Ammon's horn (tissue), 1 donor: ENCODE measurements around the gene LRRC56.
A peak's percentile ranks its signal among the peaks of the same experiment; 100 is the strongest.

Source experiments
- DNase-seq: peaks from one replicate; pipeline ENCODE4 v3.0.0-alpha.2; 2016; ENCODE audit warnings: low spot score

The LRRC56 gene

GRCh38 chr11:540583-541432 lies 3.5 kb downstream of the LRRC56 start:
- no peak for DNase-seq

DNA sequence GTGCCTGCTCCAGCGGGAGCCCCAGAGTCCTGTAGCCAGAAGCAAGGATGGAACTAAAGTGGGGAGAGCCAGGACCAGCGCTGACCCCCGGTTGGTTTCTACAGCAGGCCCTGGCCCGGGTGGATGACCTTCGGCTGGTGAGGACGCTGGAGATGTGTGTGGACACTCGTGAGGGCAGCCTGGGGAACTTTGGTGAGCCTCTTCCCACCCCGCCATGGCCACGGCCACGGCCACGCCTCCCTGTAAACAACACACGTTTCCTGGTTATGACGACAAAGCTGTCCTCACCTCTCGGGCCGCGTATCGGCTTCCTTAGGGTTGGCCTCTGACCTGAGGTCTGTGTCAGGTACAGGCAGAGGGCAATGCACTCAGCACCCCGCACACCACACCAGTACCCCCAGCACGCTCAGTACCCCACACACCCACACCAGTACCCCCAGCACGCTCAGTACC lies 4.1 kb downstream of the LRRC56 start:
- no peak for DNase-seq

DNA sequence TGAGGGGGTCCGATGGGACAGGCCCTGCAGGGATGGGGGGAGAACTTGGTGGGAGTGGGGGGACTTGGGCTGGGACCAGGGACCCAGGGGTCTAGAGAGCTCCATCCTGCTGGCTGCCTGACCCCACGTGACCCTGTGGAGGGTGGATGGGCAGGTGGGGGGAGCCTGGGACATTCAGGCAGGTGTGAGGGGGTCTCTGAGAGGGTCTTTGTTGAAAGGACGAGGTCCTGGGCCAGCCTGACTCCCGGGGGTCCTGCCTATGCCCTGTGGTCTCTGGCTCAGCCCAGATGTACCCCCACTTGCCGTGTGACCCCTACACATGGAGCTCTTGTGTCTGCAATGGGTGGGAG lies 7.5 kb downstream of the LRRC56 start:
- DNase-seq, result no peak

GRCh38 chr11:545171-545570 lies 7.8 kb downstream of the LRRC56 start:
- DNase-seq, result no peak

DNA sequence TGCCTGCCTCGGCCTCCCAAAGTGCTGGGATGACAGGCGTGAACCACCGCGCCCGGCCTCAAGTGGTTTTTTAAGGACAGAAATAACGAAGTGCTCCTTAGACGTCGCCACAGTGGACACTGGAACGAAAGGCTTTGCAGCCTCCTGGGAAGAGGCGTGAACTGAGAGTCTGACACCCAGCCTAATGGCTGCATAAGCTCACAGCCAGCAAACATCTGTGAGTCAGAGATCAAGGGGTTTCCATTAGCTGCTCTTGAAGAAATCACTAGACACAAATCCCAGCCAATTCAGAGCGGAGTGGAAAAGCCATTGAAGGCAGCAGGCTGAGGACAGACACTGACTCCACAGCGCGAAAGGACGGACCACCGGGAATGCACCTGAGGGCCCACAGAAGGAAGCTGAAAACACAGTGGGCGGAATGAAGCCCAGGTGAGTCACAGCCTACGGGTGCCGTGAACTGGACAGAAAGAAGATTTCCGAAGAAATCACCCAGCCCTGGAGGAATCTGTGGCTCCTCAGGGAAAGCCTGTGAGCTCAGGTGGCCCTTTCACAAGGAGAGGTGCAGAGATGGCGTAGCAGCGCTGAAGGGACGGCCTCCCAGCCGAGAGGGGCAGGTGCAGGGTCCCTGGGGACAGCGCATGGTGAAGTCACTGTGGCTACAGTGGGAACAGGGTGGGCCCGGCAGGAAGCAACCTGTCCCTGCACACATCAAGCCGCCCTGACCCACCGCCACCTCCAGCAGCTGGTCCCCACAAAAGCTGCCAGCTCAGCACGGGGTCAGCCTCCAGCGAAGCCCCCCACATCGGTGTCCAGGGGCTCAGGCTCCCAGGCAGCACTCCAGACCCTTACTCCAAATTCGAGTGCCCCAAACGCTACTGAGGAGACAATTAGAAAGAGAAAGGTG lies 11.6 kb downstream of the LRRC56 start:
- DNase-seq, result no peak

DNA sequence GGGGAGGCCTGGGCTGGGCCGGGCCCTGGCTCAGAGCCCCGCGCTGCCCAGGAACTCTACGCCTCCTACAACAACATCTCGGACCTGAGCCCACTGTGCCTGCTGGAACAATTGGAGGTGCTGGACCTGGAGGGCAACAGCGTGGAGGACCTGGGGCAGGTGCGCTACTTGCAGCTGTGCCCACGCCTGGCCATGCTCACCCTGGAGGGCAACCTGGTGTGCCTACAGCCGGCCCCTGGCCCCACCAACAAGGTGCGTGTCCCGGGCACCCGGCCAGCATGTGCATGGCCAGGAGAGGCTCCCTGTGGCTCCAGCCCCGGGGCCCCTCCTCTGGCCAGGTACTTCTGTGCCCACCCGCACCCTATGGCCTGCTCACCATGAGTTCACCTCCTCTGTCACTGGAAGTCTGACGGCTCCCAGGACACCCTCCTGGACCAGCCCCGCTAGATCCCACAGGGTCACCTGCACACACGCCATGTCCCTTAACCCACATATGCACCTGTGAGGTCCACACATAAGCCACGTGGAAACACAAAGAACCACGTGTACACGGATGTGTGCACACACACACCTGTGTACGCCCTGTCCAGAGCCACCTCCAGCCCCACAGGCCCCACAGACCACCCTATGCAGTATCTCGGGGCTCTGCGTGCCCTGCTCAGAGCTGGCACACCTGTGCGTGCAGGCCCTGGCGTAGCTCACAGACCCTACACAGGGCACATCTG lies 12.9 kb downstream of the LRRC56 start:
- DNase-seq, result no peak

DNA sequence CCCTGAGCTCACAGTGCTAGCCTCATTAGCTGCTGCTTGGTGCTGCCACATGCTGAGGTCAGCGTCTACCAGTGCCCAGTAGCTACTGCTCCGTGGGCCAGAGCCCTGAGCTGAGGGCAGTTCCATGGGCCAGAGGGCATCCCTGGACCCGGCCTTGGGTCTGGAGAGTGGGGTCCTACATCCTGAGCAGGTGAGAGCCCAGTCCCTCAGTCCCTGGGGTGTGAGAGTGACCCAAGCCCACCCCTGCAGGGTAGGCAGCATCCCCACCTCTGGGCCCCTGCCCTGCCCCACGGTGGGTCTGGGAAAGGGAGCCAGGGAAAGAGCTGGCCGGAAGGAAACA lies 13.4 kb downstream of the LRRC56 start:
- DNase-seq, result no peak

DNA sequence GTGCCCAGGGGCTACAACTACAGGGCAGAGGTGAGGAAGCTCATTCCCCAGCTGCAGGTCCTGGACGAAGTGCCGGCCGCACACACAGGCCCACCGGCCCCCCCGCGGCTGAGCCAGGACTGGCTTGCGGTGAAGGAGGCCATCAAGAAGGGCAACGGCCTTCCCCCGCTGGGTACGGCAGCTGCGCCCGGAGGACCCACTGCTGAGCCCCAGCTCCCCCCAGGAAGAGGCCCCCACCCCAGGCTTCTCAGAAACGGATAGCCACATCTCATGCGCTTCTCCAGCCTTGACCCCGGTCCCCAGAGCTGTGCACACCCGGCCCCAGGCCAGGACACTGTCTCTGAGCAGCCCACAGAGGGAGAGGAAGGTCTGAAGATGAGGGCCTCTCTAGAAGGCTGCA lies 13.8 kb downstream of the LRRC56 start:
- no peak for DNase-seq

- no peak for DNase-seq
Observed at GRCh38 chr11:551596-551995, 14.3 kb downstream of the LRRC56 start.

DNA sequence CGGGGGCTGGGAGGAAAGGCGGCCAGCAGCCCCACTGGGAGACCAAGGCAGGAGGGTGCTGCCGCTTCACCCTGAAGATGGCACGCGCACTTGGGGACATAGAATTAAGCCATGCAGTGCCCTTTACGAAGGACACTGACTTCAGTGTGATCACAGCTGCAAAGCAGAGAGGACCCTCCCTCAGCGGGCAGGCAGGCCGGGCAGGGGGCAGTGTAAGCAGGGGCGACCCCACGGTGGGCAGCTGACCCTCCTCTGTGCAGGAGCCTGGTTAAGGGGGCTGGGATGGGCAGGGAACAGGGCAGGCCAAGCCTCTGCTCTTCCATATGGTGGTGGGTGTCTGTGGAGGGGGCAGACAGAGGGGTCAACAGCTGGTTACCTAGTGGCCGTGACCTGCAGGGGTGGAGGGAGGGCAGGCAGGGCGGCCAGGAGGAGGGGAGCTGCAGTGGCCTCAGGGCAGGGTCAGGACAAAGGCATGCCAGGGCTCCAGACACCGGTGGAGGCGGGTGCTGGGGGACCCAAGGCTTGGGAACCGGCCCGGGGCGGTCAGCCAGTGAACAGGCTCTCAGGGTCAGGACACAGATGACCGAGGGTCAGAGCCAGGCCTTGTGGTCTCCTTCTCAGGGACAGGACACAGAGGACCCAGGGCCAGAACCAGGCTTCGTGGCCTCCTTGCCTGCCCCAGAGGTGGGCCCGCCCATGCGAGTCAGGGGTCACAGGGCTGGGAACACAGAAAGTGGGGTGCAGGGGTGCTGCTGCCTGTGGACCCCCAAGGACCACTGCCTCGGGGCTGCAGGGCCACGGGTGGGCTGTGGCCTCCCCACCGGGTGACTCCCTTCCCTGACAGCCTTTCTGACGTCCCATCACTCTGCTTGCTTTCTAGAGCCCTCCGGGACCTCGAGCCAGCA lies 16.0 kb downstream of the LRRC56 start:
- DNase-seq, result no peak

DNA sequence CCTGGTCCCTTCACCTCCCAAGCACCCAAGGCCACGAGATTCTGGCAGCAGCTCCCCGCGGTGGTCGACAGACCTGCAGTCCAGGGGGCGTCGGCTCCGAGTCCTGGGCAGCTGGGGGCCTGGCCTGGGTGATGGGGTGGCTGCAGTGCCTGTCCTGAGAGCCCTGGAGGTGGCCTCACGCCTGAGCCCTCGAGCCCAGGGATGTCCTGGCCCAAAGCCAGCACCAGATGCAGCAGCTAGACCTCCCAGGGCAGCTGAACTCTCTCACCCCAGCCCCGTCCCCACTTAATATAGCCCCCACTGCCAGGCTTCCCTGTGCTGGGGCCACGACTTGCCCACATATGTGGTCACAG lies 16.6 kb downstream of the LRRC56 start:
- no peak for DNase-seq

- DNase-seq, result peak; percentile 55
Observed at GRCh38 chr11:554428-555226, 17.3 kb downstream of the LRRC56 start.

DNA sequence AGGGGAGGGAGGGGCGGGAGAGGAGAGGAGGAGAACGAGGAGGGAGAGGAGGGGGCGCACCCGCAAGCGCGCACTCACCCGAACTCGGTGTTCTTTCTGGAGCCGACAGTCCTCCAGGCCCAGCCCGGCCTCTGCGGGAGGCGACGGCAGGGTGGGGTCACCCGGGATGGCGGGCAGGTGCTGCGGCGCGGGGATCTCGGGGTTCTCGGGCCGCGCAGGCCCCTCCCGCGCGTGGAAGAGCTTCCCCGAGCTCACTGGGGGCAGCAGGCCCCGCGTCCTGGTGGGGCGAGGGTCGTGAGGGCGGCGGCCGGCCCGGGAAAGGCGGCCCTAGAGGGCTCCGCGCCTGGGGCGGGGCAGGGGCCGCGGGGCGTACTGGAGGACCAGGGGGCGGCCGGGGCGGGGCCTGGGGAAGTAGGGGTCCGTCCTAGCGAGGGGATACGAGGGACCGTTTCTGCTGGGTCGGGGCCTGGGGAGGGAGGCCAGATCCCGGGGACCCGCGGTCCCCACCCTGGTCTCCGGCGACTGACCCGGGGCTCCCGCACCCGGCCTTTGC lies 18.0 kb downstream of the LRRC56 start:
- DNase-seq, result no peak

DNA sequence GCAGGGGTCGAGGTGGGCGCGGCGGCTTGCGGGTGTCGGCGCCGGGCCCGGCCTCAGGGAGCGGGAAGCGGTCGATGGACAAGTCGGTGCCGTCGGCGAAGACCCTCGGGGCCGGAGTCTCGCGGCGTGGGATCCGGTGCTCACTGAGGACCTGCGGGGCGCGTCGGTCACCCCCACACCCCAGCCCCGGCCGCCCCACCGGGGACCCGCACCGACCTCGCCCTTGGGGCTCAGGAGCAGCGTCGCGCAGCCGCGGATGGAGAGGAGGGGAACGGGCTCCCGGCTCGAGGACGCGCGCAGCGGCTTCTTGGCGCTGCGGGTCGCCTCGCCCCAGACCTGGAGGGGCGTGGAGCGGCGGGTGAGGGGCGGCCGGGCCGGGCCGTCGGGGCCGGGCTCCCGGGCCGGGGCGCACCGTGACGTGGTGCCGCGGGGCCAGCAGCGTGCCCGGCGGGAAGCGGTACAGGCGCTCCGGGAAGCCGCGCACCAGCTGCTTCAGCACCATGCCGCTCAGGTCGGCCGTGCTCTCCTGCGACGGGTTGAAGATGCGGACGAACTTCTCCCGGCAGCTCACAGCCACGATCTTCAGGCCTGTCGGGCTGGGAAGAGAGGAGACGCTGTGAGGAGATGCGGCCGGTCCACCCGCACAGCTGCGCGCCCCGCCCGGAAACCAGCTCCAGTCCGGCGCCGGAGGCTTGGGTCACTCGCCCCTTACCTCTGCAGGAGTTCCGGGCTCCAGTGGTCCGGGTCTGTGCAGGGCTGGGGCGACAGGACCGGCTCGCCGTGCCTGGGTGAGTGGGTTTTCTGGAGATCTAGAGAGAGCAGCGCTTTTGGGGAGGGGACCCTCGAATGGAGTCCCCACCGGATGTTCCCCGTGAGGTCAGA lies 18.7 kb downstream of the LRRC56 start:
- DNase-seq, result no peak

DNA sequence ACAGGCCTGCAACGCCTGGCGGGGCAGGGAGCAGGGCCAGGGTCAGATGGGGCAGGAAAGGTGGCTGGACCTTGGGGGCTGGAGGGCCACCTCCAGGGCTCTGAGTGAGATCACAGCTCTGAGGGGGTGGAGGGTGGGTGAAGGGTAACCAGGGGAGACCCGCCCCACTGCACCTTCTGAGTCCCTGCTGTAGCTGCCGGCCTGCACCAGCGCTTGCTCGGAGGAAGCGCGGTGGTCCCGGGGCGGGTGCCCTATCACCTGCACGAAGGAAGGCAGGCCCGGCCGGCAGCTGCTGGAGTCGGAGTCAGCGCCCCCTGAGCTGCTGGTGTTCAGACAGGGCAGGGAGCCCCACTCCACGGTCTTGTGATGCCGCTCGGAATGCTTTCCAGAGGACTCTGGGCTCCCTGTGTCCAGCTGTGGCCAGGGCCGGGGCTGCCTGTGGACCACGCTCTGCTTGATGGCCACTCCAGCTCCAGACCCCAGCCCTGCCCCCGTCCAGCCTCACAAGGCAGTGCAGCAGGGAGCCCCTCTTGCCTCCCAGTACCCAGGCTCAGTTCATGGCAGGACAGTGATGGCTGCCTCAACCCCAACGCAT lies 19.4 kb downstream of the LRRC56 start:
- no peak for DNase-seq

DNA sequence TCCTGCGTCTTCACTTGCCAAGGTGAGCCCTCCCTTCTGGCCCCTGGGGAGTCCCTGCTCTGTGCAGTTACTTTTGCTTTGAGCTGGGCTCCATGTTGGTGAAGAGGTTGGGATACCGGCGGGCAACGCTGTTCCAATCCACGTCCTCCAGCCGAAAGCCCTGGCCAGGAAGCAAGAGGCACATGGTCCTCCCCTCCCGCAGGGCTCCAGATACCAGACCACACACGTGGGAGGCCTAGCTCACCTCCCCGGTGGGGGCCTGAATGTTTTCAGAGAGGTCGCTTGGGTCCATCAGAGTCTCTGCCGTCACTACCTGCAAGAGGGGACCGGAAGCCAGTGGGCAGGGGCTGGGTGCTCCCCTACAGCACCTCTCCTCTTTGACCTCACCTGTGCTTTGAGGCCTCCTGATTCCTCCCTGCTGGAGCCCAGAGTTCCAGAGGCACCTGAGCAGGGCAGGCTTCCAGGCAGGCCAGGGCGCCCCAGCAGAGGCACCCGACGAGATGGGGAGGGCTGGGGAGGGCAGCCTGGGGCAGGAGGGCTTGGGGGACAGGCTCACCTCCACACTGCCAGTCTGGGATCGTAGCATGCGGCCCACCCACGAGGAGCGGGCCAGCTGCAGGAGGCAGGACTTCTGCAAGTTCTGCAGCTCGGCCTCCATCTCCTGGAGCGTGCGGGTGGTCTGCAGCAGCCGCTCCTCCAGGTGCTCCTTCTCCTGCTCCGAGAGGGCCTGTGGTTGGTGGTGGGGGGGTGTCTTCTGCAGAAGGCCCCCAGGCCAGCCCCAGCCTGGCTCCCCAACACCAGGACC lies 20.2 kb downstream of the LRRC56 start:
- DNase-seq, result no peak

DNA sequence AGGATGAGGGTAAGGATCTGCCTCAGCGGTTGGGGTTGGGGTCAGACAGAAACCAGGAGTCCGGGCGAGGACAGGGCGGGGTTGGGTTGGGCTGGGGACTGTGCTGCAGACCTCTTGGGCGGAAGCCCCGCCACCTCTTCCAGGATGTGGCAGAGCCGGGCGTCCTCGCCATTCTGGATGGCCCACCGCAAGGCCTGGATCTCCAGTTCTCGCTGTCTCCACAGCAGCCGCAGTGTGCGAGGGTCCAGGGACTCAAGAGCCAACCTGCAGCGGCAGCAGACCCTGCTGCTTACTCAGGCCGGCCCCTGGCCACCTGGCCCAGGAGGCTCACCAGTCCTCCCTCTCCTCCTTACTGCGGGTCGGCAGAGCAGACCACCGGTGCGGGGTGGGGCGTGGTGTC lies 21.2 kb downstream of the LRRC56 start:
- DNase-seq, result no peak

DNA sequence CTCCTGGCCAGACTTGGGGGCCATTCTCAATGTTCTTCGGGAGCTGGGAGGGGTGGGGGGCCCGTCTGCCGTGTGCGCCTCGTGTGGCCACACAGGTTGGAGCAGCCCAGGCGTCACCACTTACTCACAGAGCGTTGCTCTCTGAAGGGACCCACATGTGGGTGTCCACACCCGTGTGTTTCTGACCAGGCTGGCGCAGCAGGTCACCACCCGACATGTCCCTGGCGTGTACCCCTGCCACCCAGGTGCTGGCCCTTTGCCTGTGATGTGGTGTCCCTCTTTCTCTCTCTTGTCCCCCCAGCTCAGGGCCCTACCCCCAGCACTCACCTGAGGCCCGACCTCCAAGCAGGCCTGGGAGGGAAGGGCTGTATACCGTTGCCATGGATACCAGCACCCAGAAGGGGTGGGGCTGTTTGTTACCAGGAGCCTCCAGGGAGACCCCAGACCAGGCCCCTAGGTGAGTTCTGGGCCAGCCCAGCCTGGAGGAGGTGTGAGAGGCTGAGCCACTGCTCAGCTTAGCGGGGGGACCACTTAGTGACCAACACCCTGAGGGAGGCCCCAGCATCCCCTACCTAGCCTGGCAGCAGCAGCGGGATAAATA lies 21.8 kb downstream of the LRRC56 start:
- no peak for DNase-seq
